ENCODE results near the gene MAD1L1. TPM values are rescaled to one million over a fixed set of nuclear protein-coding genes. Genes with fewer than 3 reads are reported as not detected.

MAD1L1 gene
- total RNA-seq, 2 donors from 2014 or later, result 59.1 to 61.4 TPM

DNA sequence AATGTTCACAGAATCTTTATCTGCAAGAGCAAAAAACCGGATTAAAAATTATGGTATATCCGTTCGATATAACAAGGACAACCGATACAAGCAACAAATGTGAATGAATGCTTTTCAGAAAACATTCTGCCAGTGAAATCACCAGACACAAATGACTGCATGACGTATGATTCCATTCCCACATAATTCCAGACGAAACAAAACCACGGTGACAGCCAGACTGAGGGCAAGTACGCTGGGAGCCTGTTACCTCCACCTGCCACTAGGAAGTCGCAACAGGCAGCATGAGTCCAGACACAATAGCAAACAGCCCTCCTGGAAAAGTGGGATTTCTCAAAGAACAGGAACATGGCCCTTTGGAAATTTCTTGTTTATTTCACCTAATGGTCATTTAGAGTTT lies 41.7 kb downstream of the MAD1L1 start:
- Histone ChIP-seq H3K4me3 (ENCODE audit: low read length) (no peak overlapping the region), H3K27me3 (ENCODE audit: control insufficient read depth, insufficient read depth, low read length, poor library complexity, severe bottlenecking) (no peaks in the 10 kb centered on the region), H3K36me3 (ENCODE audit: control insufficient read depth, insufficient read depth, low read length) (peaks cover 62% of the 10 kb centered on the region), H3K9me3 (ENCODE audit: control insufficient read depth, low read length) (peaks cover 30% of the 10 kb centered on the region), H3K4me1 (ENCODE audit: control insufficient read depth, insufficient read depth, low read length) (peaks cover 4% of the 10 kb centered on the region), H3K27ac (ENCODE audit: low read depth, low read length) (peak overlapping the region; percentile 74), H3K9ac (ENCODE audit: extremely low read depth, low read length, poor library complexity, severe bottlenecking) (no peak overlapping the region)
- Mint-ChIP-seq H3K4me3 (no peak overlapping the region), H3K4me1 (peaks cover 12% of the 10 kb centered on the region), H3K9me3 (peaks cover 25% of the 10 kb centered on the region), H3K36me3 (ENCODE audit: low read depth) (peaks cover 77% of the 10 kb centered on the region), H3K27ac (no peak overlapping the region), H3K27me3 (ENCODE audit: insufficient read depth) (no peaks in the 10 kb centered on the region)
- peak; percentile 44 for TF ChIP-seq CTCF (conservative IDR thresholded peaks at IDR 0.05)
- no peak for DNase-seq
- WGBS, 2 experiments (ENCODE audit: insufficient coverage in 1 of 2, insufficient read length in 1 of 2), result 95 to 97% methylated on average over 6 to 9 of the region's 9 CpGs

DNA sequence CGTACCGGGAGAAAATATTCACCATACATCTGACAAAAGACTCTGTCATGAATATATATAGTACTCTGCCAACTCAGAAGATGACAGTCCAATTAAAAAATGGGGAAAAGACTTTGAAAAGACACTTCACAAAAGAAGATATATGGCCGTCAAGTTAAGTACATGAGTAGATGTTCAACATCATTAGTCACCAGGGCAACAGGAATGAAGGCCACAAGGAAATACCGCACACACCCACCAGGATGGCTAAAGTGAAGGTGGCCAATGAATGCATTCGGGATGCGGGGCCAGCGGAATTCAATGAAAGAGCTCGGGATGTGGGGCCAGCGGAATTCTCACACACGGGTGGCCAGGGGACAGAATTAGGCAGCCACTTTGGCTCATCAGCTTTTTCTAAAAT lies 42.2 kb downstream of the MAD1L1 start:
- peaks cover 59% of the 10 kb centered on the region for H3K36me3 ChIP-seq (ENCODE audit: control insufficient read depth, insufficient read depth, low read length)
- no peak overlapping the region for H3K4me3 ChIP-seq (ENCODE audit: low read length)
- H3K27ac ChIP-seq (ENCODE audit: low read depth, low read length), result peak overlapping the region; percentile 74
- WGBS, 2 experiments (ENCODE audit: insufficient coverage in 1 of 2, insufficient read length in 1 of 2), result 91 to 94% methylated on average over 7 to 10 of the region's 10 CpGs
- Mint-ChIP-seq H3K27ac (no peak overlapping the region), H3K4me1 (peaks cover 7% of the 10 kb centered on the region), H3K9me3 (peaks cover 23% of the 10 kb centered on the region), H3K27me3 (ENCODE audit: insufficient read depth) (no peaks in the 10 kb centered on the region), H3K4me3 (no peak overlapping the region), H3K36me3 (ENCODE audit: low read depth) (peaks cover 76% of the 10 kb centered on the region)
- no peak for DNase-seq
- peaks cover 30% of the 10 kb centered on the region for H3K9me3 ChIP-seq (ENCODE audit: control insufficient read depth, low read length)
- no peaks in the 10 kb centered on the region for H3K4me1 ChIP-seq (ENCODE audit: control insufficient read depth, insufficient read depth, low read length)
- TF ChIP-seq CTCF (conservative IDR thresholded peaks at IDR 0.05), result no peak
- H3K27me3 ChIP-seq (ENCODE audit: control insufficient read depth, insufficient read depth, low read length, poor library complexity, severe bottlenecking), result no peaks in the 10 kb centered on the region
- H3K9ac ChIP-seq (ENCODE audit: extremely low read depth, low read length, poor library complexity, severe bottlenecking), result no peak overlapping the region

GRCh38 chr7:2186166-2186565 lies 46.6 kb downstream of the MAD1L1 start:
- no peak for DNase-seq
- Mint-ChIP-seq H3K36me3 (ENCODE audit: low read depth) (peaks cover 74% of the 10 kb centered on the region), H3K27me3 (ENCODE audit: insufficient read depth) (no peaks in the 10 kb centered on the region), H3K4me1 (no peaks in the 10 kb centered on the region), H3K27ac (no peak overlapping the region), H3K4me3 (no peak overlapping the region), H3K9me3 (peaks cover 22% of the 10 kb centered on the region)
- no peak overlapping the region for H3K4me3 ChIP-seq (ENCODE audit: low read length)
- WGBS, 2 experiments (ENCODE audit: insufficient coverage in 1 of 2, insufficient read length in 1 of 2), result 97 to 100% methylated on average over 3 to 4 of the region's 4 CpGs
- H3K27ac ChIP-seq (ENCODE audit: low read depth, low read length), result no peak overlapping the region
- no peak overlapping the region for H3K9ac ChIP-seq (ENCODE audit: extremely low read depth, low read length, poor library complexity, severe bottlenecking)
- H3K9me3 ChIP-seq (ENCODE audit: control insufficient read depth, low read length), result peaks cover 25% of the 10 kb centered on the region
- no peaks in the 10 kb centered on the region for H3K4me1 ChIP-seq (ENCODE audit: control insufficient read depth, insufficient read depth, low read length)
- TF ChIP-seq CTCF (conservative IDR thresholded peaks at IDR 0.05), result no peak
- H3K36me3 ChIP-seq (ENCODE audit: control insufficient read depth, insufficient read depth, low read length), result peaks cover 61% of the 10 kb centered on the region
- no peaks in the 10 kb centered on the region for H3K27me3 ChIP-seq (ENCODE audit: control insufficient read depth, insufficient read depth, low read length, poor library complexity, severe bottlenecking)

Measured in endodermal cell (in vitro differentiated cells).